PC-9 (cell line): Measurements from ENCODE around the gene DLGAP1. TPM values are rescaled to one million over a fixed set of nuclear protein-coding genes. Genes with fewer than 3 reads are reported as not detected.

ENCODE experiments used
- BruUV-seq: library from RNA; stranded (reverse); fragments of 400-500 nt; replicated peaks from 2 replicates; lab custom pipeline; 2021; lab: Mats Ljungman, UMichigan
- CTCF ChIA-PET: fragments of 300-600 bp; sonication (Branson Sonifier 250); formaldehyde crosslinking; loops from one replicate; lab custom pipeline; 2022; ENCODE audit warnings: antibody characterized with exemption; lab: Charles Lee
- POLR2A ChIA-PET: fragments of 300-600 bp; sonication (Branson Sonifier 250); formaldehyde crosslinking; loops from one replicate; lab custom pipeline; 2022; ENCODE audit warnings: antibody characterized with exemption; ENCODE audit not compliant: unreplicated experiment; lab: Charles Lee
- DNase-seq, 2 experiments: peaks; one replicate each; pipeline versions ENCODE4 v3.0.0 to v3.0.0-alpha.2; 2015 to 2022; ENCODE audit warnings: mixed read lengths in 1 of 2
- H2AFZ ChIP-seq: fragments of 200-600 bp; sonication (generic); 2 replicates; pipeline ENCODE4 v1.8.1; 2017; ENCODE audit warnings: antibody characterized with exemption
- H3F3A ChIP-seq: fragments of 200-600 bp; sonication (generic); 2 replicates; pipeline ENCODE4 v1.8.1; 2017; ENCODE audit warnings: antibody characterized with exemption, mild to moderate bottlenecking, low read depth; ENCODE audit not compliant: insufficient read depth
- H3K27ac ChIP-seq: fragments of 200-600 bp; sonication (generic); 2 replicates; pipeline ENCODE4 v1.6.1; 2016; ENCODE audit warnings: mixed run types
- H3K27me3 ChIP-seq: fragments of 200-600 bp; sonication (generic); 2 replicates; pipeline ENCODE4 v1.6.1; 2016; ENCODE audit warnings: low read depth, mixed run types; ENCODE audit not compliant: insufficient read depth
- H3K36me3 ChIP-seq: fragments of 200-600 bp; sonication (generic); 2 replicates; pipeline ENCODE4 v1.6.1; 2016; ENCODE audit warnings: low read depth, mixed run types
- H3K4me1 ChIP-seq: fragments of 200-600 bp; sonication (generic); replicated peaks from 2 replicates; pipeline ENCODE4 v1.6.1; 2016; ENCODE audit warnings: mixed run types; ENCODE audit not compliant: insufficient read depth
- H3K4me2 ChIP-seq: fragments of 200-600 bp; sonication (generic); 2 replicates; pipeline ENCODE4 v1.6.1; 2017; ENCODE audit warnings: mixed run types
- H3K4me3 ChIP-seq: fragments of 200-600 bp; sonication (generic); 2 replicates; pipeline ENCODE4 v1.6.1; 2016; ENCODE audit warnings: mixed run types
- H3K79me2 ChIP-seq: fragments of 200-600 bp; sonication (generic); 2 replicates; pipeline ENCODE4 v1.6.1; 2017; ENCODE audit warnings: low read depth, mixed run types
- H3K9me2 ChIP-seq: fragments of 200-600 bp; sonication (generic); 2 replicates; pipeline ENCODE4 v1.8.1; 2017; ENCODE audit warnings: mild to moderate bottlenecking; ENCODE audit not compliant: insufficient read depth
- H3K9me3 ChIP-seq: fragments of 200-600 bp; sonication (generic); 2 replicates; pipeline ENCODE4 v1.8.1; 2016; ENCODE audit warnings: low read depth; ENCODE audit not compliant: insufficient read depth
- H4K20me1 ChIP-seq: fragments of 200-600 bp; sonication (generic); 2 replicates; pipeline ENCODE4 v1.8.1; 2017; ENCODE audit not compliant: insufficient read depth
- EZH2 ChIP-seq: fragments of 200-600 bp; sonication (generic); IDR thresholded peaks from 2 replicates; pipeline ENCODE4 v1.8.0; 2017; ENCODE audit warnings: antibody characterized with exemption, low read depth
- intact Hi-C: fragments of 100-400 bp; cut with micrococcal nuclease; formaldehyde crosslinking; loops from one replicate; pipeline ENCODE4 v1.10.0; 2022; ENCODE audit not compliant: unreplicated experiment
- total RNA-seq: library from RNA; stranded (reverse); gene quantifications from 2 replicates; pipeline ENCODE4 v1.2.3, GENCODE V29; 2021
- TF ChIP-seq, protein P1 (sequence below): fragments of 200-600 bp; sonication (generic); conservative IDR thresholded peaks from 2 replicates; pipeline ENCODE4 v1.6.1; 2017; ENCODE audit warnings: mixed run types, antibody characterized with exemption, mild to moderate bottlenecking, moderate library complexity

Gene DLGAP1
- total RNA-seq, 1 experiment from 2014 or later: not detected

DNA sequence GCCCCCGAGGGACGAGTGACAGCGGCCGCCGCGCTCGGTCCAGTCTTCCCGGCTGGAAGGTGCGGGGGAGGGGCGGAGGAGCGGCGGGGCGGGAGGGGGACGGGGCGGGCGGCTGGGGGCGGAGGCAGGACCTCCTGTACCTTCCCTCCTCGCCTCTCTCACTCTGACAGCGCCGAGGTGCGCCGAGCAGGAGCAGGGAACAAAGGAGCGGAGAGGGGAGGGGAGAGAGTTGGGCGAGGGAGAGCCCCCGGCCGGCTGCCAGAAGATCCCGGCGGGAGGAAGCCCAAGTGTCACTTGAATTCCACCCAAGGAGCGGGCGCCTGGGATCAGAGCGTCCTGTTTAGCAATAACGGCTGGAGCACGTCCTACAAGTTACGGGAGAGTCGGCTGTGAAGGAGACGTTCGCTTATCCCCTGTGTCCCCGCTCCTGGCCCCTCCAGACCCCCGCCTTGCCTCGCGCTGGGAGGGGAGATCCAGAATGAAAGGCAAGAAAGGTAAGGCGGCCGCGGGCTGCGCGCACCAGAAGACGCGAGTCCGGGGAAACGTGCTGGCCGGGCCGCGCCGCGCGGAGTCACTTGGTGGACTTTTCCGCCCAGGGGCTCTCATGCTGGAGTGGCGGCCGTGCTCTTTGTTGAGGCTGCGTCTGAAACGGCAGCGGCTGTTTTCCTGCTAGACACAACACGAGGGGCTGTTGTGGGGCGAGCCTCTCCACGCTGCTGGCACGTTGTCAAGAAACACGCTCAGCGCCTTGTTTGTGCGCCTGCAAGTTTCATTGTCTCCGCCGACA lies 1004.9 kb downstream of the DLGAP1 start, which contains the start of gene TGIF1:
Gene TGIF1 (plus strand): TSS at position 161 of the 787 bp plus-strand sequence. CDS start 318 bp downstream, at position 479.
- intact Hi-C loops: loop anchor here (5.0 kb wide), 1 partner anchor 322 kb away; no protein-coding TSS in a partner anchor
- TF ChIP-seq, protein P1, sequence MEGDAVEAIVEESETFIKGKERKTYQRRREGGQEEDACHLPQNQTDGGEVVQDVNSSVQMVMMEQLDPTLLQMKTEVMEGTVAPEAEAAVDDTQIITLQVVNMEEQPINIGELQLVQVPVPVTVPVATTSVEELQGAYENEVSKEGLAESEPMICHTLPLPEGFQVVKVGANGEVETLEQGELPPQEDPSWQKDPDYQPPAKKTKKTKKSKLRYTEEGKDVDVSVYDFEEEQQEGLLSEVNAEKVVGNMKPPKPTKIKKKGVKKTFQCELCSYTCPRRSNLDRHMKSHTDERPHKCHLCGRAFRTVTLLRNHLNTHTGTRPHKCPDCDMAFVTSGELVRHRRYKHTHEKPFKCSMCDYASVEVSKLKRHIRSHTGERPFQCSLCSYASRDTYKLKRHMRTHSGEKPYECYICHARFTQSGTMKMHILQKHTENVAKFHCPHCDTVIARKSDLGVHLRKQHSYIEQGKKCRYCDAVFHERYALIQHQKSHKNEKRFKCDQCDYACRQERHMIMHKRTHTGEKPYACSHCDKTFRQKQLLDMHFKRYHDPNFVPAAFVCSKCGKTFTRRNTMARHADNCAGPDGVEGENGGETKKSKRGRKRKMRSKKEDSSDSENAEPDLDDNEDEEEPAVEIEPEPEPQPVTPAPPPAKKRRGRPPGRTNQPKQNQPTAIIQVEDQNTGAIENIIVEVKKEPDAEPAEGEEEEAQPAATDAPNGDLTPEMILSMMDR: no peak
- no peak for TF ChIP-seq EZH2
- H3K4me3 ChIP-seq: peak within 1 kb of the TSS; percentile 83
- ChIA-PET CTCF (no interaction called here), POLR2A (no interaction called here)
- H3K36me3 ChIP-seq: peaks cover 9% of the 10 kb centered on the region; the same call in 1 of the 2 replicates
- no peaks in the 10 kb centered on the region for H3K9me2 ChIP-seq
- BruUV-seq: TSS peak; percentile 20
- H3K79me2 ChIP-seq: peaks cover 71% of the 10 kb centered on the region
- H3K9me3 ChIP-seq: no peaks in the 10 kb centered on the region
- H3F3A ChIP-seq: peaks cover 74% of the 10 kb centered on the region
- H4K20me1 ChIP-seq: peaks cover 15% of the 10 kb centered on the region
- H3K4me2 ChIP-seq: peak within 1 kb of the TSS; percentile 99
- H3K4me1 ChIP-seq: peaks cover 39% of the 10 kb centered on the region
- no peaks in the 10 kb centered on the region for H3K27me3 ChIP-seq
- no peak within 1 kb of the TSS for H2AFZ ChIP-seq
- H3K27ac ChIP-seq: peak within 1 kb of the TSS; percentile 96
- DNase-seq: peak; percentile 67 to 85

DNA sequence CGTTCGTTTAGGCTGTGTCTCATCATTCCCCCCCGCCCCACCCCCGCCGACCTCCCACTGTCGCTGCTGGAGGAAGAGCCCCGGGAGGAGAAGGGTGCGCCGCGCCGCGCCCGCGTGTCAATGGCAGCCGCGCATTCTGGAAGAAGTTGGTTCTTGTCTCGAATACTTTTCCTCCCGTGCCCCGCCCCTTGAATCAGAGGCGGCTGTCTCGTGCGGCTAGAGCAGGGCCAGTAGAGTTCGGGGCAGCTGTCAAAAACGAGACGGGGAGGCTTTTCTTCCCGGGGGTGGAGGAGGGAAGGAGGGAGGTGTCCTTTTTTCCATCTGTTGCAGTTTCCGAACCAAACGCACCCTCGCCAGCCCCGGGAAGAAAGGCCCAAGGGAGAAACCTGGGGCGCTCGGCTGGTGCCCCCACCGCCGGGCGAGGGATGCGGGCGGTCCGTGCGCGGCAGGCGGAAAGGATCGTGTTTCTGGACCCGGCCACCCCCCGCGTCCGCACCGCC lies 1005.5 kb downstream of the DLGAP1 start:
- peaks cover 74% of the 10 kb centered on the region for H3F3A ChIP-seq
- peaks cover 39% of the 10 kb centered on the region for H3K4me1 ChIP-seq
- 0 out of 2 replicates have a peak, but pooled peaks cover 10% of the 10 kb centered on the region for H3K36me3 ChIP-seq
- H3K27ac ChIP-seq: peak overlapping the region; percentile 96
- TF ChIP-seq, protein P1: no peak
- TF ChIP-seq EZH2: no peak
- no peaks in the 10 kb centered on the region for H3K27me3 ChIP-seq
- no peaks in the 10 kb centered on the region for H3K9me3 ChIP-seq
- no TSS peak for BruUV-seq
- no peak overlapping the region for H2AFZ ChIP-seq
- intact Hi-C loops: loop anchor here (5.0 to 10.0 kb wide), 7 partner anchors 82 to 548 kb away; partner anchors contain the start of gene LPIN2
- peak in 1 of 2 experiments; percentile 89 for DNase-seq
- no peaks in the 10 kb centered on the region for H3K9me2 ChIP-seq
- H3K79me2 ChIP-seq: peaks cover 70% of the 10 kb centered on the region
- H3K4me2 ChIP-seq: peak overlapping the region; percentile 99
- ChIA-PET POLR2A (interaction anchor here (0.6 to 0.7 kb wide), 4 partner anchors 10 to 216 kb away, joined by 3 to 4 read pairs (median 4); no protein-coding TSS in a partner anchor), CTCF (no interaction called here)
- peaks cover 10% of the 10 kb centered on the region for H4K20me1 ChIP-seq
- H3K4me3 ChIP-seq: peak overlapping the region; percentile 83

DNA sequence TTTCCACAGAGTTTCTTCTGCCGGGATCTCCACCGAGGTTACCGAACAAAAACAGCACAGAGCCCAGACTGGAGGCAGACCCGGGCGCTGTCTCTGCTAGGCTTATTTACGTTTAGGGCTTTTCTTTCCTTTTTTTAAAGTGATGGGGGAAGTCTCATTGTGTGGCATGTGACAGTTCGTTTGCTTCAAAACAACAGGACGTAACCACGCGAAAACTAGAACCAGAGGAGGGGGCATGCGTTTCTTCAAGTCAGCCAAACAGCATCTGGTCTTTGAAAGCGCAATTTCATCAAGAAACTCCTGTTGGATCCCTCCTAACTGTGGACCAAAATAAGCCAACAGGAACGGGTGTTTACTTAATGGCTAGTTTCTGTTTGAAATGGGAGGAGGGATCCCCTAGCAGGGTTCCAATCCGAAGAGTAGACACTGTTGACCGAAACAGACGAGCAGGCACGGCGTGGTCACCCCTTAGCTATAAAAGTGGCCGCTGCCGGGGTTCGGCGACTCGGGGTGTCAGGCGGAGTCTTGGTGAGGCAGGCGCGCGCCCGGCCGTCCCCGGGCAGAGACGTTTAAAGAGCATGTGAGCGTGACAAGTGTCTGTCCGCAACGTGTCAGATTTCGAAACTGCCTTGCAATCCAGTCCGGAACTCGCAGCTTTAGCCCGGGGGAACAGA lies 1006.1 kb downstream of the DLGAP1 start:
- Histone ChIP-seq H3K27me3 (no peaks in the 10 kb centered on the region), H3K9me2 (no peaks in the 10 kb centered on the region), H4K20me1 (peaks cover 5% of the 10 kb centered on the region), H3K9me3 (no peaks in the 10 kb centered on the region), H3K27ac (peak overlapping the region; percentile 96), H3F3A (peaks cover 71% of the 10 kb centered on the region), H3K36me3 (0 out of 2 replicates have a peak, but pooled peaks cover 12% of the 10 kb centered on the region), H2AFZ (no peak overlapping the region), H3K79me2 (peaks cover 68% of the 10 kb centered on the region), H3K4me2 (peak overlapping the region; percentile 99), H3K4me3 (peak overlapping the region; percentile 83), H3K4me1 (peaks cover 37% of the 10 kb centered on the region)
- ChIA-PET CTCF (no interaction called here), POLR2A (interaction anchor here (0.6 to 1.5 kb wide), 8 partner anchors 11 to 1437 kb away, joined by 3 to 10 read pairs (median 4); no protein-coding TSS in a partner anchor)
- intact Hi-C loops: loop anchor here (1.0 to 10.0 kb wide), 13 partner anchors 37 to 548 kb away; partner anchors contain the start of gene LPIN2
- DNase-seq: peak in 1 of 2 experiments; percentile 89
- TF ChIP-seq EZH2: no peak
- TF ChIP-seq, protein P1: no peak
- TSS peak; percentile 68 for BruUV-seq
